ENCODE measurements around the gene ADRA2C.

The ADRA2C gene

DNA sequence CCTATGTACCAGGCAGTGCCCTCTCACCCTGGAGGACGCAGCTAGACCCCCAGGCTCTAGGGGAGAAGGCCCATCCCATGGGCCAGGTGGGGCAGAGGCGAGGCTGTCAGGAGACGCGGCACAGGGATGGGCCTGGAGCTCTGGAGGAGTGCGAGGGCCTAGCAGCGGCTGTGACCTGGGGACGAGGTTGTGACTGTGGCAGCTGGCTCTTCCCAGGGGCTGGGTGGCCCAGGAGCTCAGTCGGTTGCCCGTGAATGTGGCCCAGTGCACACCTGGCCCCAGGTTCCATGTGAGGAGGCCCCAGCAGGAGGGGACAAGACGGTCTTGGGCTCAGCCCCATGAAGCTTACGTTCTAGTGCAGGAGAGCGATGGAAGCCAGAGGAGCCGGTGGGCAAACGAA is 31.0 kb upstream of the ADRA2C start:
- DNase-seq = no peak

DNA sequence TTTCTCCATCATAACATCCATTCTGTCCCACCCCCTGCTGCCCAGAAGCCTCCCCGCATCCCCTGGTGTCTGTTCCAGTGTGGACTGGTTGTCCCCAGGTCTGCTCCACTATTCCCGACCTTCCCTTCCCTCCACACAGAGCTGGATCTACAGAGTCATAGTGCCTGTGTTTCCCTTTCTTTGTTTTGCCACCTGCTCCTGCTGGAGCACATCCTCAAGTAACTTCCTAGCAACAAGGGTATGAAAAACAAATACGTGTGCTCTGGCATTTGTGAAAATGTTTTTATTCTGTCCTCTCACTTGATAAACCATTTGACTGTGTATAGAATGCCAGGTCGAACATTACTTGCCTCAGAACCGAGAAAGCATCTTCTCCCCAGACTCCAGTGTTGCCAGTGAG is 29.9 kb upstream of the ADRA2C start:
- no peak for DNase-seq

DNA sequence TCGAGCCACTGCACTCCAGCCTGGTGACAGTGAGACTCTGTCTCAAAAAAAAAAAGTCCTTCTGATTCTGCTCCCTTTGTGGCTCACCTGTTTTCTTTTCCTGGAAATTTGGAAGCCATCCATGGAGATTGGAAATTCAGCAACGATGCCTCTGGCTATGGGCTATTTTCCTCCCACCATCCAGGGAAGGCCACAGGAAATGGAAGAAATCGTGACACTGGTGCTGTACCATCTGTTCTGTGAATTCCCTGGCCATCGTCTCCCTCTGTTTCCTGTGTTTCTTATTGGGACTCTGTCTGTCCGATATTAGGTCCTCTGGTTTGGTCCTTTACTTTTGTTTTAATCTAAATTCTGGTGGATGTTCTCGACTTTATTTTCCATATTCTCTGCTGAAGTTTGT is 29.4 kb upstream of the ADRA2C start:
- no peak for DNase-seq

DNA sequence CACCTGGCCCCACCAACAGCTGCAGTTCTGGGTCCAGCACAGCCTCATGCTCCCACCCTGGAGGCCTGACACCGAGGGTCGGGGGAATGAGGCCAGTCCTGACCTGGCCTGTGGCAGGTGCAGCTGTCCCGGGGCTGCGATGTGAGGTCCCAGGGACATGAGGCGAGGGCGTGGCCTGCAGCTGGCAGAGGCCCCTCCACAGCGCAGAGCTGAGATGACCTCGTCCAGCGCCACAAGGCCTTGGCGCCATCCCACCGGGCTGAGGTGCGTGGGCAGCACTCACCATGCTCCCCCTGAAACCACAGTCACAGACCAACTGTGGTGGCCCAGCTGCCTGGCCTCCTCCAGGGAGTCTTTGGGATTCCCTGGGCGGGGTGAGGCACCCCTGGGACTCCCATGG is 26.6 kb upstream of the ADRA2C start:
- no peak for DNase-seq

DNA sequence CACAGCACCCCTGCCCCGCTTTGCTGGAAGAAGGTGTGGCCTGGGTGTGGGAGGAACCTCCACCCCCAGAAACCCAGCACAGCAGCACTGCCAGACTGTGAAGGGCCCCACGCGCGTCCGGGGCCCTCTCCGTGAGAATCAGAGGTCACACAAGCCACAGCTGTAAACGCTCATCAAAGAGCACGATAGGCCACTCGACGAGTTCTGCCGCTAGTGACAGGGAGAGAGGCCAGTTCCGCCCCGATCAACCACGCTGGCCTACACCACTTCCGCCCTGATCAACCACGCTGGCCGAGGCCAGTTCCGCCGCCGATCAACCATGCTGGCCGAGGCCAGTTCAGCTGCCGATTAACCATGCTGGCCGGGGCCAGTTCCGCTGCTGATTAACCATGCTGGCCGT is 25.9 kb upstream of the ADRA2C start:
- no peak for DNase-seq

DNA sequence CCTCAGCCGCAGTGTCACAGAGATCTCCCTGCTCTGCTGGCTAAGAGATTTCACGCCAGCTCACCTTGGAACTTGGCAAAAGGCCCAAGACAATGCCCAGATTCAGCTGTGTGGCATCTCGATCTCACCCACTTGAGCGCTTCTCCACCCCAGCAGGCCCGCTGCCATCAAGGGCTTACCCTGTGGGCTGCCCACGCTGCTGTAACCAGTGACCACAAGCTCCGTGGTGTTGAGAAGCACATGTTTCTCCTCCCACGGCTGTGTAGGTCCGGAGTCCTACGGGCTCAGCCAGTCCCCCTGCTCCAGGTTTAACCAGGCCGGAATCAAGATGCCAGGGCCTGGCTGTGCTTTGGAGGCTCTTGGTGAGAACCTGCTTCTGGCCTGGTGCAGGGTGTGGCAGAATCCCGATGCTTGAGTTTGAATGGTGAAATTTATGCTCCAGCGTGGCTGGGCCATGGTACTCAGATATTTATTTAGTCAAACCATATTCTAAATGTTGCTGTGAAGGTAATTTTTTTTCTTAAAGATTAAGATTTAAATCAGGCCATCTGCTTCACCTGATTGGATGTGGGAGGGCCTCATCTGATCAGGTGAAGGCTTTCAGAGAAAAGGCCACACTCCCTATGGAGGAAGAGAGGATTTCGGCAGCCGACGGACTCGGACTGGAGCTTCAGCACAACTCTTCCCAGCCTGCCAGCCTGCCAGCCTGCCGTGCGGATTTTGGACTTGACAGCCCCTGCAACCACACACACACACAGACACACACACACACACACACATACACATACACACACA is 24.8 kb upstream of the ADRA2C start:
- no peak for DNase-seq

DNA sequence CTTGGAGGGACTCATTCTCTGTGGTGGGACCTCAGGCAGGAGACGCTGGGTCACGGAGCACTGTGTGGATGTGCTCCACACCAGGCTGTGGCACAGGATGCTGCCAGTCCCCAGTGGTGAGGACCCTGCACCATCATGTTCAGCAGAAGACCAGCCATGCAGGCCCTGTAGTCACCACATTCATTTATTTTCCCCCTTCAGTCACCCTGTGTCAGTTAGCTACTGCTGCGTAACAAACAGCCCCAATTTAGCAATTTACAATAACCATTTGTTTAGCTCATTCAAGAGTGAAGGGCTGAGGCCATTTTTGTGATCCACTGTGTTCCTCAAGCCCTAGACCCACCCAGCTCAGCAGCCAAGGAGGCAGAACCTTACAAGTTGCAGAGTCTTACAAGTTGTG is 23.6 kb upstream of the ADRA2C start:
- no peak for DNase-seq

DNA sequence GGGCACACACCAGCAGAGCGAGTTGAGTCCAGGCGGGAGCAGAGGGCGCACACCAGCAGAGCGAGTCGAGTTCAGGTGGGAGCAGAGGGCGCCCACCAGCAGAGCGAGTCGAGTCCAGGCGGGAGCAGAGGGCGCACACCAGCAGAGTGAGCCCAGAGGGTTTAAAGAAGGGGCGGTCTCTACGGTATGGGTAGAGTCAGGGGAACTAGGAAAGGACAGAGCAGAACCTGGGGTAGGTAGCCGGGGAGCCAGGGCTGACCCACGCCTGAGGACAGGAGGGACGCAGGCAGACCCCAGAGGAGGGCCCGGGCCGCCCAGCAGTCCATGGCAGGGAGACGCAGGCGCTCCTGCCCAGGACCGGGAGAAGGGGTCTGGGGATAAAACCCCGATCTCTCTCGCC is 22.0 kb upstream of the ADRA2C start:
- no peak for DNase-seq

DNA sequence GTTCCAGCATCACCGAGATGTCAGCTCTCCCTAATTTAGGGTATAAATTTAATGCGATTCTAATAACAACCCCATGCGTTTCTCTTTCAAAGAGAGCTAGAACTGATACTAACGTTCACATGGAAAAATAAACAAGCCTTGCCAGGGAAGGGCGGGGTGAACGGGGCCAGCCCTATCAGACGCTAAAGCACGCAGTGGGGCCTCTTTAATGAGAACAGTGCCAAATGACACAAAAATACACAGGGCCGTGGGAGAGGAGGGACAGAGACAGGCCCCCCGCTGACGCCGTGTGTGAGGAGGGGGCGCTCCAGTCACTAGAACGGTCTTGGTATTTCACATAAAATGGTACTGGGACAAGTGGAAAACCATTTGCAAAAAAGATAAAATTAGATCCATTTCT is 21.3 kb upstream of the ADRA2C start:
- DNase-seq = no peak

DNA sequence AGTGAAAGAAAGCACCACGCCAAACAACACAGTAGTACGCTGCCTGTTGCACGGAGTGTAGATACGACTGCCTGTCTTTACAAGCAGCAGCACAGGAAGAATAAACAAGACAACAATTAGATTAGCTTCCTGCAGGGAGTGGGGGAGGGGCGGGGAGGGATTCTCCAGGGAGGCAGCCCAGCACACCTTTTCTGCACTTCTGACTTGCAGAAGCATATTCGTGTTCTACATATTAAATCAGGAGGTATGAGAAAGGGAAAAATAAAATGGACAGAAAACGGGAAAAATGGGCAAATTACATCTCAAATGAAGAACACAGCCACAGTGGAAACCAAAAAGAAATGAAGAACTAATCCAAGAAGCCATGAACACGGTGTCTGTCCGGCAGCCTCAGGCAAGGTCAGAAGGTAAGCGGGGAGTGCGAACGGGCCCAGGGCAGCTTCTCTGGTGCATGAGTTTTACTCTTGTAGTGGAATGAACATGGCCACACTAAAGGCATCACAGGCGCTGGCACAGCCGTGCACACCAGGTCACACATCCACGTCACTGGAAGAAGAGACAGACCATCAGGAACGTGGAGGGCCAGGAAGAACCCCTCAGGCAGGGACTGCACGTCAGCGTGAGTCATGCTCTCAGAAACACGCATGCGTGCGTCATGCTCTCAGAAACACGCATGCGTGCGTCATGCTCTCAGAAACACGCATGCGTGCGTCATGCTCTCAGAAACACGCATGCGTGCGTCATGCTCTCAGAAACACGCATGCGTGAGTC is 20.1 kb upstream of the ADRA2C start:
- DNase-seq = no peak

DNA sequence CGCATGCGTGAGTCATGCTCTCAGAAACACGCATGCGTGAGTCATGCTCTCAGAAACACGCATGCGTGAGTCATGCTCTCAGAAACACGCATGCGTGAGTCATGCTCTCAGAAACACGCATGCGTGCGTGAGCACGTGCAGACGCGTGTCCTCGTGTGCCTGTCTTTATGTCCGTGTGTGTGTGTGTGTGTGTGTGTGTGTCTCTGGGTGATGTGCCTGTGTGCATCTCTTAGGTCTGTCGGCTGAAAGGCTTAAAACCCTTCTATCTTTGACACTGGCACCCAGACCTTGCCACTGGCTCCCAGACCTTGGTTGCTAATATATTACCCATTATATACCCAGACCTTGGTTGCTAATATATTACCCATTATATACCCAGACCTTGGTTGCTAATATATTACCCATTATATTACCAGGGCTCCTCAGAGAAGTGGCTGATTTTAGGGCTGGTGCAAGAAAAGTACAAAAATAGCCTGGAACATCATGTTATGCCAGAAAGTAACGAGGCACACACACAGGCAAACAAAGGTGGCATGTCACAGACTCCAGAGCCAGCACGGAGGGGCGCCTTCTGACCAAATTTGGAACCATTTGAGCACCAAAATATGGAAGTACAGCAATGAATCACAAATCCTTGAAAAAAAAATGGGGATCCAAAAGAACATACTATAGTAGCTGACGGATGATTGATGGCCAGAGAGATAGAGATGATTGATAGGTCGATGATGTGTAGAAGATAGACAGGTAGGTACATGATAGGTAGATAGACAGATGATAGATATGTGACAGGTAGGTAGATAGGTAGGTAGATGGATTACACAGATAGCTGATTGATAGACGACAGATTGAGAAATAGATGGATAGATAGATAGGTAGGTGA is 19.2 kb upstream of the ADRA2C start:
- DNase-seq = no peak

DNA sequence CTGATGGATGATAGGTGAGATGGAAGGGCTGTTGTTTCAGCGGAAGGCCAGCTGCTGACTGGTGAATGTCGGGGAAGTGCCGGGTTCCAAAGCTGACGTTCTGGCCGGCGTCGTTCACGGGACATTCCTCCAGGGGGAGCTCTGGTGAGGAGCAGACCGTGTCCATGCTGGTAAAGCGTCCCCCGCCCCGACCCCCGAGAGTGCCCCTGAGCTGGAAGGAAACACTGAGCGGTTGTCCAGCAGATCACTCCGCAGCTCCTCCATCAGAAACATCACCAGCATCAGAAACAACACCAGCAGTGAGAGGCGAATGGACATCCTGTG is 18.6 kb upstream of the ADRA2C start:
- no peak for DNase-seq

DNA sequence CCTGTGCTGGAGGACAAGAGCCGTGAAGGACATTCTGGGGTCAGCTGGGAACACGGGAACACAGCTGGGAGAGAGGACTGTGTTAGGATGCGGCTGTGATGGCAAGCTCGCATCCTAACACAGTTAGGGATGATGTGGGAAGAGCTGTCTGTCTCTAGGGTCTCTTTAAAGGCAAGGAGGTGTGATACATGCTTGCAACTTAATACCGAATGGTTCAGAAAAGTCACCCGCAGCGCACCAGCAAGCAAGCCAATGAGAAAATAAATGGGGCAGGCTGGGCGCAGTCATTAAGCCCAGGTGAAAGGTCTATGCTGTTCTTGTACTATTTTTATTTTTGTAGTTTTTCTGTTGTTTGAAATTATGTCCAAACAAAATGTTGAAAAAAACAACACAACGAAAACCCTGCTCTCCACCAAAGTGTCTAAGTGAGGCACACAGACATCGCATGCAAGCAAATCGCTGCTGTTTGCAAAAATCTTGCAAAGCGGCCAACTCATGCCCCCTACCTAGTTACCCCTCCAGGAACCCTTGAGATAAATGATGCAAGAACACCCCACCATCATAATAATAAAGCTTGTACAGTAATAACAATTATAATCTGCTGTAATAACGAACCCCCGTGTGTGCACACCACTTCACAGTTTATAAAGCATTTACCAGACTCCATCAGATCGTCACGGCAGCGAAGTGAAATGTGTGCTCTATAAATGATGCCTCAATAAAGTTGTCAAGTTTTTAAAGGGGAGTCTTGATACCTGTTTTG is 17.9 kb upstream of the ADRA2C start:
- DNase-seq = no peak

DNA sequence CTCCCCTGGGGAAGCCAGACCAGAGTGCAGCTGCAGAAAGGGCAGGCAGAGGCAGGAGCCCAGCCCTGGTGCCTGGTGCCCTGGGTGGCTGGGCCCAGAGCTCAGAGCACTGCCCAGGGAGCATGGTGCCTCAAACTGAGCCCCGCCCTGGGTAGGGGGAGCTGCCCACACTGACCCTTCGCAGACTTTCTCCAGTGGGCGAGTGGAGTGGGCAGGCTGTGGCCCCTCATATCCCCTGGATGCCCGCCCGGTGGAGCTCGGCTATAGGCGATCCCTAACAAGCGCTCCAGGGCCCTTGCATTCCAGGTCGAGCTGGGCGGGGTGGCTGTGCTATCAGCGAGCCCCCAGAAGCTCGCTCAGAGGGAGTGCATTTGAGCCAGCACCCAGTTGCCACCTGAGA is 17.1 kb upstream of the ADRA2C start:
- no peak for DNase-seq

DNA sequence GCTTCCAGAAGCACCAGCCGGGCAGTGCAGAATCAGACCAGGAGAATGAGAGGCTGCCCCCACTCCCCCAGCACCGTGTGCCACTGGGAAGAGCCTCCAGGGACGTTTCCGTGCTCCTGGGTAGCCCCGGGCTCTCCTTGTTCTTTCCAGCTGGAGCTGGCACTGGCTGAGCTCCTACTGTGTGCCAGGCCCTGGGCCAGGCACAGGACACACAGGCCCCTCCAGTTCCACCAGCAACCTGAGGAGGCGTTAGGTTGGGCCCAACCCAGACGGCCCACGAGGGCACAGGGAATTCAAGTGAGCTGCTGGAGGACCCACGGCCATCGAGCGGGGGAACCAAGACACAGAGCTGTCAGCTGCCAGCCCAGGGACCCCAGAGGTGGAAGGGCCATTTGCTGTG is 15.9 kb upstream of the ADRA2C start:
- DNase-seq = no peak

DNA sequence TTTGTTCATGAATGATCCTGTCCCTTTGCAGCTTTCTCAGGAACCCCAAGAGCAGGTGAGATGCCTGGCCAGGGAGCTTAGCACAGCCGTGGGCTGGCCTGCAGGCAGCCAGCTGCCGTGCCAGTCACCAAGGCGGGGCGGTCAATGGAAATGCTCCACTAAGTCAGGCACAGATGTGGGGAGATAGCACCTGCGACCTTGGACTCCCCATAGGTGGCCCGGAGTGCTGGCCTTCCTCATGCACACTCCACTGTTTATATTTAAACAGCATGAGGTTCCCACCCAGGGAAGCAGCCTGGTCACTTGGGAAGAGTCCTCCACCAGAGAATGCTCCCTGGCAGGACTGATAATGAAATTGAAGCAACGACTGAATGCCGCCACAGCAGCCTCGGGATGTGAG is 14.2 kb upstream of the ADRA2C start:
- DNase-seq = no peak

DNA sequence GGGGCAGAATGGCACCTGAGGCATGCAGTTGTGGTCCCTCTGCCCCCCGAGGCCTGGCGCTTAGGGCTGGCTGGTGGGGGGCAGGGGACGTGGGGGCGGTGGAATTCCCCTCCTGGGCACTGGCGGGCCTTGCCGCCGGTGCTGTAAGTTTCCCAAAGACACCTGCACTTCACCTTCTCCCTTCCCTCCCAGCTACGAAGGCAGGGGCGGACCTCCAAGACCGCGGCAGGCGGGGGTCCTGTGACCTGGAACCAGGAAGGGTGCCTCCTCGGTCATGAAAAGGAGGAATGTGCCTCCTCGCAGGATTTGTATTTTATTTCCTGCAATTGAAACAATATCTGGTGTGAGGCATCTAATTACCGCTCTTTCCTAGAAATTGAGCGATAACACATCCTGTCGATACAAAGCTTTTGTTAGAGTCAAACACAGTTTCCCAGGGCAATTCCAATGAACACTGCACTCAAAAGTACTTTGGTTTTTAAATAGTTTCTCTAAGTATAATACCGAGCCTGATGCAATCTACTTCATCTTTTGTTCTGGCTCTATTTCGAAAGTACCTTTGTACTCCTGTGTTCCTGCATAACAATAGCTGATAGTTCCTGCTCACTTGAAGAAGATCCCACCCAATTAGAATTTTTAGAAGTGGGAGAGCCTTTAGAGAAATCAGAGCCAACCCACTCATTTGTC is 12.3 kb upstream of the ADRA2C start:
- no peak for DNase-seq

DNA sequence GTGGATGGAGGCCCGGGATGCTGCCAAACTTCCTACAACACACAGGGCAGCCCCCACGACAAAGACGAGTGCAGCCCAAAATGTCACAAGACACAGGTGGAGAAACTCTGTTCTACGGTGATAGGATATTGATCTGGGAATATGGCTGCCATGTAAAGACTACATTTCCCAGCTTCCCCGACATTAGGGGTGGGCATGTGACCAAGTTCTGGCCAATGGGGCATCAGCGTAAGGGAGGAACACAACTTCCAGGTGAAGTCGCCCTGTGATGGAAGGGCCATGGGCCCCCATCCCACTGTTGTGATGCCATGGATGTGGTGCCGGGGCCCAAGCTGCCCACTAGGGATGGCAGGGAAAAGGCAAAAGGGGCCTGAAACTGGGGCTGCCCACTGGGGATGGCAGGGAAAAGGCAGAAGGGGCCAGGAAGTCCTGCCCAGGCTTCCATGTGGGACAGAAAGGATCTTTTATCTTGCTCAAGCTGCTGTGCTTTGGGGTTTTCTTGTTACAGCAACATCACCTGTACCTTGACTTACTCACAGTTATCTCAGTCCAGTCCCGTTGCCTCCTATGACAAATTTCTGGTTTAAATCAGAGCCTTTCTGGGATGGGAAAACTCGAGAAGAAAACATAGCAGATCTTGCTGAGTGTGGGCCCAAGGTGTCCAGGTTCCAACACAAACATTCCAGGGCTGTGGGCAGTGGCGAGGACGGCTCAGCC is 9.7 kb upstream of the ADRA2C start:
- DNase-seq = no peak

DNA sequence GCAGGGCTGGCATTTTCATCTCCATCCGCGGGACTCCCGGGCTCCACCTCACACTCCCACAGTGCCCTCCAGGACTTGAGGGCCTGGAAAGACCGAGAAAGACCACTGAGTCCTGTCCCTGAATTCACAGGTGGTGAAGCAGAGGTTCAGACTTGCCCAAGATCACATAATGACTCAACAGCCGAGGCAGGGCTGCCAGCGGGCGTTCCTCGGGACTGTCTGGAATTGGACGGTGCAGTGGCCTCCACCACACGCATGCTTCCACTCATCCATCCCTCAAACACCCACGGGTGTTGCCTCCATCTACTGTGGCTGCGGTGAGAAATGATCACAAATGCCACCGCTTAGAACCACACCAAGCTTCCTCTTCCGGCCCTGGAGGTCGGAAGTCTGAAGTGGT is 6.9 kb upstream of the ADRA2C start:
- DNase-seq = no peak

DNA sequence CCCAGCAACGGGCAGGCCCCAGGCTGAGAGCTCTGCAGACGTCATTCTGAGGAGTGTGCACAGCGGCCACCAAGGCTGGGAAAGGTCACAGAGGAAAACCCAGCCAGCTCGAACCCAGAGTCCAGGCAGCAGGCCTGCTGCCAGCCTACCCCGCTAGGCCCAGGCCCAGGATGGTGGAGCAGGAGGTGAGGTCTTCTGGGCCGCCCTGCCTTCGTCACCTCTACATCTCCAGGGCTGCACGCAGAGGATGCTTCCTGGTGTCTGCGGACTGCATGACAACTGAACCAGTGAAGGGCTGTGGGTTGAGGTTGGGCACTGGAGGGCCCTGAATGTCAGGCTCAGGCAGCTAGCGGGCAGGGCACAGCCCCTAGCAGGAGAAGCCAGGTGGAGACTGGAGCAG is 5.8 kb upstream of the ADRA2C start:
- DNase-seq = no peak

DNA sequence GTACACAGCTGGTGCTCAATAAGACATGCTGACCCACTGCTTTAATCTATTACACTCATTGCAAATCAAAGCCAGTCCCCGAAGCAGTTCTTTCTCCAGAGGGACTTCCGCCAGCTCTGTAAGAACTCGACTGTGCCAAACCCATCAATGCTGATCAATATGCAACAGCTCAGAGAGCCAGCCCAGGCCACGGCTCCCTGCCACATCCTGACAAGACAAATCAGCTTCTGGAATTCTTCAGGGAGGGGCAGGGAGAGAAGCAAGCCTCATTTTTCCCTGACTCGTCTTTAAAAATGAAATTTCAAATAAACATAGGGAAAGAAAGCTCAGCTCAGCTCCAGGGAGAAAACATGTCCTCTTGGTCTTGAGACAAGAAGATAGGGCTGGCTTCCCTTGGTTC is 5.3 kb upstream of the ADRA2C start:
- no peak for DNase-seq

DNA sequence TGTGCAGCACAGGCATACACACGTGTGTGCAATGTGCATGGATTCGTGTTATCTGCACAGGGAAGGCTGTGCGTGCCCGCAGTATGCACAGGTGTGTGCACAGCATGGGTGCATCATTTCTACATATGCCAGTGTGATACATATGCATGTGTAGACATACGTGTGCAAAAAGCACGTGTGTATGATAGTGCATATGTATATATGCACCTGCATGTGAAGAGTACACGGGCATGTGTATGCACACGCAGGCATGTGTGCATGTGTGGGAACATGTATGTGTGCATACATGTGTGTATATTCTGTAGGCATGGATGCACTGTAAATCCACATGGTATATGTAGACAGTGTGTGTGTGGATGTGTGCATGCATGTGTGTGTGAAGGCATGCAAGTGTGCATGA is 3.9 kb upstream of the ADRA2C start:
- DNase-seq = no peak
